ENCODE data around the gene AMPD2. TPM values are rescaled to one million over a fixed set of nuclear protein-coding genes. Genes with fewer than 3 reads are reported as not detected.

AMPD2 gene
- total RNA-seq, 1 experiment from 2014 or later, result 85.8 TPM

DNA sequence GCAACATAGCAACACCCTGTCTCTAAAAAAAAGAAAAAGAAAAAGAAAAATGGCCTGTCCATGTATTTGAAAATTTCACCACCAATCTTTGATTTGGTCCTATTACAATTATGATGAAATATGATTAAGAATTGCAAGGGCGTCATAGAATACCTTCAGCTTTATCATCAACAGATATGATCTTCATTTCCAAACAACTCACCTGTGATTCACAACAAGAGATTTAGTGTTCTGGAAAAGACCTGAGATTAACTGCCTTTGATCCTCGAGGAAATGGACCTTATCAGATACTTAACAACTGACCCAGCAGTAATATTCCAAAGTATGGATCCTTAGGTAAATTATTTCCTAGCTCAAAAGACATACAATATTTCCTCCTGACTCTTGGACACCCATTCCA lies 32.8 kb downstream of the AMPD2 start:
- no peaks in the 10 kb centered on the region for H3K36me3 ChIP-seq (ENCODE audit: control insufficient read depth, insufficient read depth, low read length)
- H3K9me3 ChIP-seq (ENCODE audit: control insufficient read depth, insufficient read depth, low read depth, low read length), result no peaks in the 10 kb centered on the region
- ATAC-seq, result no peak
- ChIA-PET POLR2A (no interaction called here), CTCF (interaction anchor here (0.5 kb wide), 1 partner anchor 552 kb away, joined by 3 read pairs; no protein-coding TSS in a partner anchor)
- no peak overlapping the region for H3K27ac ChIP-seq (ENCODE audit: low read length)
- in situ Hi-C loops (cut with HindIII; ENCODE audit: low pct_unique_long_range_greater_than_20kb, low sequenced_read_pairs) (no loop called here), intact Hi-C loops (cut with micrococcal nuclease; ENCODE audit: unreplicated experiment) (no loop called here)
- H3K4me3 ChIP-seq (ENCODE audit: low read depth in 2 of 2, low read length in 2 of 2), result no peak overlapping the region
- no peaks in the 10 kb centered on the region for H3K27me3 ChIP-seq (ENCODE audit: control insufficient read depth, insufficient read depth, low read length)
- no TSS peak for BruUV-seq (replicated peaks)
- TF ChIP-seq, protein P1, sequence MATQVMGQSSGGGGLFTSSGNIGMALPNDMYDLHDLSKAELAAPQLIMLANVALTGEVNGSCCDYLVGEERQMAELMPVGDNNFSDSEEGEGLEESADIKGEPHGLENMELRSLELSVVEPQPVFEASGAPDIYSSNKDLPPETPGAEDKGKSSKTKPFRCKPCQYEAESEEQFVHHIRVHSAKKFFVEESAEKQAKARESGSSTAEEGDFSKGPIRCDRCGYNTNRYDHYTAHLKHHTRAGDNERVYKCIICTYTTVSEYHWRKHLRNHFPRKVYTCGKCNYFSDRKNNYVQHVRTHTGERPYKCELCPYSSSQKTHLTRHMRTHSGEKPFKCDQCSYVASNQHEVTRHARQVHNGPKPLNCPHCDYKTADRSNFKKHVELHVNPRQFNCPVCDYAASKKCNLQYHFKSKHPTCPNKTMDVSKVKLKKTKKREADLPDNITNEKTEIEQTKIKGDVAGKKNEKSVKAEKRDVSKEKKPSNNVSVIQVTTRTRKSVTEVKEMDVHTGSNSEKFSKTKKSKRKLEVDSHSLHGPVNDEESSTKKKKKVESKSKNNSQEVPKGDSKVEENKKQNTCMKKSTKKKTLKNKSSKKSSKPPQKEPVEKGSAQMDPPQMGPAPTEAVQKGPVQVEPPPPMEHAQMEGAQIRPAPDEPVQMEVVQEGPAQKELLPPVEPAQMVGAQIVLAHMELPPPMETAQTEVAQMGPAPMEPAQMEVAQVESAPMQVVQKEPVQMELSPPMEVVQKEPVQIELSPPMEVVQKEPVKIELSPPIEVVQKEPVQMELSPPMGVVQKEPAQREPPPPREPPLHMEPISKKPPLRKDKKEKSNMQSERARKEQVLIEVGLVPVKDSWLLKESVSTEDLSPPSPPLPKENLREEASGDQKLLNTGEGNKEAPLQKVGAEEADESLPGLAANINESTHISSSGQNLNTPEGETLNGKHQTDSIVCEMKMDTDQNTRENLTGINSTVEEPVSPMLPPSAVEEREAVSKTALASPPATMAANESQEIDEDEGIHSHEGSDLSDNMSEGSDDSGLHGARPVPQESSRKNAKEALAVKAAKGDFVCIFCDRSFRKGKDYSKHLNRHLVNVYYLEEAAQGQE (IDR thresholded peaks at IDR 0.05; ENCODE audit: insufficient read depth in 1 of 2, low read depth in 2 of 2, low read length in 1 of 2), result no peak
- no peaks in the 10 kb centered on the region; the same call in 1 of the 2 replicates for H3K4me1 ChIP-seq (ENCODE audit: control insufficient read depth, insufficient read depth, low read length)
- no peak for DNase-seq (ENCODE audit: low read depth, low spot score)

DNA sequence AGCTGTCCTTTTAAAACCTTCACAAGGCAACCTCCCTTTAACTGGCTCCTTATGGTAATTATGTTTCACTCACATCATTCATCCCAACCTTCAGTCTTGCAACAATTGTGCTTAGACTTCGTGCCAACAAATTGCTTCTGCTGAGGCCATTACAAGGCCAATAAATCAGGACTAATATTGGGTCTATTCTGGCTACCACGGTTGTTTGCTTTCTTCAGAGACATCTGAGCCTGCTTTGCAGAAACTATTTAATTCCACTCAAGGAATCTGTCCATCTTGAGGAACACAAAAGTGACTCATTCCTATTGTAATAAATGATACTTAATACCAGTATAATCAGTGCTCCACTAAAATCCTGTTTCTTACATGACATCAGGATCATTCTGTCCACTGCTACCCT lies 33.7 kb downstream of the AMPD2 start:
- no peaks in the 10 kb centered on the region; the same call in 1 of the 2 replicates for H3K4me1 ChIP-seq (ENCODE audit: control insufficient read depth, insufficient read depth, low read length)
- intact Hi-C loops (cut with micrococcal nuclease; ENCODE audit: unreplicated experiment), result no loop called here
- TF ChIP-seq POLR2AphosphoS5 (IDR thresholded peaks at IDR 0.05; ENCODE audit: low read depth, low read length) (no peak), SIN3A (IDR thresholded peaks at IDR 0.05; ENCODE audit: borderline replicate concordance, insufficient read depth, low read depth, low read length) (no peak), TCF7L2 (IDR thresholded peaks at IDR 0.05; ENCODE audit: low read depth, low read length) (no peak)
- TF ChIP-seq, protein P2, sequence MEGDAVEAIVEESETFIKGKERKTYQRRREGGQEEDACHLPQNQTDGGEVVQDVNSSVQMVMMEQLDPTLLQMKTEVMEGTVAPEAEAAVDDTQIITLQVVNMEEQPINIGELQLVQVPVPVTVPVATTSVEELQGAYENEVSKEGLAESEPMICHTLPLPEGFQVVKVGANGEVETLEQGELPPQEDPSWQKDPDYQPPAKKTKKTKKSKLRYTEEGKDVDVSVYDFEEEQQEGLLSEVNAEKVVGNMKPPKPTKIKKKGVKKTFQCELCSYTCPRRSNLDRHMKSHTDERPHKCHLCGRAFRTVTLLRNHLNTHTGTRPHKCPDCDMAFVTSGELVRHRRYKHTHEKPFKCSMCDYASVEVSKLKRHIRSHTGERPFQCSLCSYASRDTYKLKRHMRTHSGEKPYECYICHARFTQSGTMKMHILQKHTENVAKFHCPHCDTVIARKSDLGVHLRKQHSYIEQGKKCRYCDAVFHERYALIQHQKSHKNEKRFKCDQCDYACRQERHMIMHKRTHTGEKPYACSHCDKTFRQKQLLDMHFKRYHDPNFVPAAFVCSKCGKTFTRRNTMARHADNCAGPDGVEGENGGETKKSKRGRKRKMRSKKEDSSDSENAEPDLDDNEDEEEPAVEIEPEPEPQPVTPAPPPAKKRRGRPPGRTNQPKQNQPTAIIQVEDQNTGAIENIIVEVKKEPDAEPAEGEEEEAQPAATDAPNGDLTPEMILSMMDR (IDR thresholded peaks at IDR 0.05), result no peak
- TF ChIP-seq, protein P1 (IDR thresholded peaks at IDR 0.05; ENCODE audit: insufficient read depth in 1 of 2, low read depth in 2 of 2, low read length in 1 of 2), result no peak
- no TSS peak for BruUV-seq (replicated peaks)
- no peaks in the 10 kb centered on the region for H3K27me3 ChIP-seq (ENCODE audit: control insufficient read depth, insufficient read depth, low read length)
- H3K36me3 ChIP-seq (ENCODE audit: control insufficient read depth, insufficient read depth, low read length), result no peaks in the 10 kb centered on the region
- ATAC-seq, result no peak
- POLR2A ChIA-PET, result no interaction called here
- in situ Hi-C loops (cut with HindIII; ENCODE audit: low pct_unique_long_range_greater_than_20kb, low sequenced_read_pairs), result no loop called here
- DNase-seq (ENCODE audit: low read depth, low spot score), result no peak
- H3K9me3 ChIP-seq (ENCODE audit: control insufficient read depth, insufficient read depth, low read depth, low read length), result no peaks in the 10 kb centered on the region
- no peak overlapping the region for H3K27ac ChIP-seq (ENCODE audit: low read length)
- no peak overlapping the region for H3K4me3 ChIP-seq (ENCODE audit: low read depth in 2 of 2, low read length in 2 of 2)
- CTCF ChIA-PET, result no interaction called here
